CD4-positive, alpha-beta T cell treated with Interleukin-1 beta for 1 hour (primary cell): ENCODE results near the gene MRTFB.

ENCODE experiments used
- DNase-seq, 2 donors: peaks; one replicate each; pipeline ENCODE4 v3.0.0-alpha.2; 2020 to 2022

MRTFB gene

DNA sequence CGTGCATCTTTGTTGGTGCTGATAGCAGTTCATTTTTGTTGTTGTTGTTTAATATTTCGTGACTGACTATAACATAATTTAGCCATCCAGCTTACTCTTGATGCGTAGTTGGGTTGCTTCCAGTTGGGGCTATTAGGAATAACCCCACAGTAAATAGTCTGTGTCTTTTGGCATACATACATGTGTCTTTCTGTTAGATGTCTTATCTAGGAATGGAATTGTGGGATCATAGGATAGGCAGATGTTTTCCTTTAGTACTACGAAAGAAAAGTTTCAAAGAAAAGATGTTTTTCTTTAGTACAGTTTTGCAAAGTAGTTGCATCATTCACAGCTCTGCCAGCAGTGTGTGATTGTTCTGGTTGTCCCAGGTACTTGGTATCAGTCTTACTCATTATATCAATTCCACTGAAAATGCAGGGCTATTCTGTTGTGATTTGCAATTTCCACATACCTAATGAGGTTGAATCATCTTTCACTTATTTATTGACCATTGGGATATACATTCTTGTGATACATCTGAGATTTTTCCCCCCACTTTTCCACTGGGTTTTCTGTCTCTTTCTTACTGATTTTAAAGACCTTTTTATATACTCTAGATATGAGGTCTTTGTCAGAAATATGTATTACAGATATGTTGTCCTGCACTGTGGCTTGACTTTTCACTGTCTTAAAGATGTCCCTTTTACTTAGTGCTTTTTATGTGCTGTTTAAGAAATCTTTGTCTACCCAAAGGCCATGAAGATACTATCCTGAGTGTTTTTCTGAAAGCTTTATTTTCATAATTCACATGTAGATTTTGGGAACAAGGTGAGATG lies 173.3 kb downstream of the MRTFB start:
- DNase-seq = no peak

- DNase-seq = no peak
Measured at GRCh38 chr16:14248791-14249190, 177.7 kb downstream of the MRTFB start.

GRCh38 chr16:14249291-14250032 lies 178.3 kb downstream of the MRTFB start:
- peak; percentile 39 to 58 for DNase-seq

DNA sequence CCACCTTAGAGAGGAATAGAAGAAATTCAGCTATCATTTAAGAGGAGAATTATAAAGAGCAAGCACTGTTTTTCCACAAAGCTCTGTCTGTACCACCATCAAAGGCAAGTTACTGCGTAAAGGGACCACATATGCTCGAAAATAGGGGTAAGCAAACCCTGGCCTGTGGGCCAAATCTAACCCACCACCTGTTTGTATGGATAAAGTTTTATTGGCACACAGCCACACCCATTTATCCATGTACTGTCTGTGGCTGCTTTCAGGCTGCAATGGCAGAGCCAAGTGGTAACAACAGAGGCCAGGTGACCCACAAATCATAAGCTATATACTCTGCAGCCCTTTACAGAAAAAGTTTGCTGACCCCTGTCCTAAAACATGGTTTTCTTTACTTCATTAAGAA lies 180.3 kb downstream of the MRTFB start:
- DNase-seq = no peak

DNA sequence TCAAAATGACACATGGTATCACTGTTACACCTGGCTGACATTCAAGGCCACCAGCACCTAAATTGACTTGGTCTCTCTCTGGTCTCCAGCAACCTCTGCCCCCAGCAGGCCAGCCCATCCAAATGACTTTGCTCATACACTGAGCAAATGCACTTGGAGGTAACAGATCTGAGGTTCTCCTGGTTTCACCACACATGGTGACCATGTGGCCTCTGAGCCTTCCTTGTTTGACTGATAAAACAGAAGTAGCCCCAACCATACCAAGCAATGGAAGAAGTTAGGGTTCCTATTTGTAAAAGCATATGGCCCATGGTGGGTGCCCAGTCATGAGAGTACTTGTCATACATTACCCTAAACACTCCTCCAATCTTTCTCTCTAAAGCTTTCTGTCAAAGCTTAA lies 181.7 kb downstream of the MRTFB start:
- DNase-seq = no peak

DNA sequence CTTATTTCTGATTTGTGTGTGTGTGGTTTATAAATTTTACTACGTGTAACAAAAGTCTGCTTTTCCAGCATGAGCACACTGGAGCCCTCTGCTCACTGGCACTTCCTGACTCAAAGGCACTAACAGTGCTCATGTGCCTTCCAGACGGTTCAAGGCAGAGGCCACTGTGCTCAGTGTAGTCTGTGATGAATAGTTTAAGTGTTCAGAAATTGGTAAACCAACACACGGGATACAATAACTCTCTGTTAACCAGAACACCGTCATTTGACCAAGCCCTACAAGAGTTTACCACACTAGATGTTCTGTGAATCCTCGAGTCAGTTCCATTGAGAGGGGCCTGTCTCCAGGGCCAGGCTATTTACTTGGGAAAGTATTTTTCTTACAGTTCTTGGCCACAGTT lies 191.9 kb downstream of the MRTFB start:
- no peak for DNase-seq

GRCh38 chr16:14263769-14264168 lies 192.7 kb downstream of the MRTFB start:
- no peak for DNase-seq

DNA sequence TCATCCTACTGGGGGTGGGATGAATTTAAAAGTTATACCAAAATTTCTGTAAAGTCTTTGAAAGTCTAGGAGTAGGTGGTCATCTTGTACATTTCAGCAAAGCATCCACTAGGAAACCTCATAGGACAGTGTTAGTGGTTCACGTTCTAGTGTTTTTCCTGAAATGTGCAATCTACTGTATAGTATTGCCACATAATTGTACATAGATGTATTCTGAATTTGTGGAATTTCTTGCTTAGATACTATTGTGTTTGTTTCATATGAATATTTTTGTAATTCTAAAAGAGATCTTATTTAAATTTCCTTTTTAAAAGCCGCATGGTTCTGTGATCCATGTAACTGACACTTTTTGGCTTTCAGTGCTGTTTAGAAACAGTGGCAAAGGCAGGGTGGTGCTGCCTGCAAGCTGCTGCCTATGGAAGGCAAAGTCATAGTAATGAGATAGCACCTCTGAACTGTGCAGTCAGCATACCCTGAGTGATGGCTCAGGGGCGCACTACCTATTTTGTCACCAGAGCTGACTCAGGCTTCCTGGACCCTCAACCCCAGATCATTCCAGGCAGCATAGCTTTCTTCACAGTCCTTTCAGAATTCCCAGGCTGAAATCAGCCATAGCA lies 193.3 kb downstream of the MRTFB start:
- DNase-seq = no peak

- no peak for DNase-seq
Measured at GRCh38 chr16:14268073-14268472, 197.0 kb downstream of the MRTFB start.

GRCh38 chr16:14275934-14276333 lies 204.8 kb downstream of the MRTFB start:
- no peak for DNase-seq

DNA sequence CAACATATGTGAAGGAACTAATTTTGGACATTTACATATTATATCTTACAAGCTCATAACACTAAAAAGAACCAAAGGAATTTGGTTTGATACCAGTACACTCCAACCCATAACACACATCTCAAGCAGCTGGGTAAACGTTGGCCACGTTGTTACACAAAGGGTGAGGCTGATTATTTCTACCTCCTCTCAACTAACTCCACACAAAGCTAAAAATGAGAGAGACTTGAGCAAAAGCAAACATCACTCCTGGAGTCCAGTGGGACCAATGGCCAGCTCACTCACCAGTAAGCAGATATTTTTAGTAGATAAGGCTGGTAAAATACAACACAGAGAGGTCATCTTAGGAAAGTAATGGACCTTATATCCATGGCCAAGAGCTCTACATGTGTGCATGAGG lies 207.6 kb downstream of the MRTFB start:
- DNase-seq = no peak

- no peak for DNase-seq
Measured at GRCh38 chr16:14280541-14280940, 209.4 kb downstream of the MRTFB start.

- no peak for DNase-seq
Measured at GRCh38 chr16:14283786-14284185, 212.7 kb downstream of the MRTFB start.

DNA sequence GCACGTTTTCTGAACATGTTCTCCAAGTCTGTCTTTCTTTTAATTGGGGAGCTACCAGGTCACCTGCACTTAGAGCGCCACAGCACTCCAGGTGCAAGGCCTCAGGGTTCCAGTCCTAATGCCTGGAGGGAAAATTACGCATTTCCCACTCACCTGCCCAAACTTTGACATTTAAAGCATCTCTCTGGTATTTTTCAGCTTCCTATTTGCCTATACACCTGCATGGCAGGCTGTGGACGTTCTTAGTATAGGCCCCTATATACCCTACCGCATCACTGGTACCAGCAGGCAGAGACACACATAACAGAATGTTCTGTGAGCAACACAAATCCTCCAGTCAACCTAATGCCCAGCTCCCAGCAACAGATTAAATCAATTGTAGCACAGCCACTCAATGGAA lies 213.3 kb downstream of the MRTFB start:
- DNase-seq = no peak

GRCh38 chr16:14284930-14285512 lies 213.9 kb downstream of the MRTFB start:
- DNase-seq = no peak

DNA sequence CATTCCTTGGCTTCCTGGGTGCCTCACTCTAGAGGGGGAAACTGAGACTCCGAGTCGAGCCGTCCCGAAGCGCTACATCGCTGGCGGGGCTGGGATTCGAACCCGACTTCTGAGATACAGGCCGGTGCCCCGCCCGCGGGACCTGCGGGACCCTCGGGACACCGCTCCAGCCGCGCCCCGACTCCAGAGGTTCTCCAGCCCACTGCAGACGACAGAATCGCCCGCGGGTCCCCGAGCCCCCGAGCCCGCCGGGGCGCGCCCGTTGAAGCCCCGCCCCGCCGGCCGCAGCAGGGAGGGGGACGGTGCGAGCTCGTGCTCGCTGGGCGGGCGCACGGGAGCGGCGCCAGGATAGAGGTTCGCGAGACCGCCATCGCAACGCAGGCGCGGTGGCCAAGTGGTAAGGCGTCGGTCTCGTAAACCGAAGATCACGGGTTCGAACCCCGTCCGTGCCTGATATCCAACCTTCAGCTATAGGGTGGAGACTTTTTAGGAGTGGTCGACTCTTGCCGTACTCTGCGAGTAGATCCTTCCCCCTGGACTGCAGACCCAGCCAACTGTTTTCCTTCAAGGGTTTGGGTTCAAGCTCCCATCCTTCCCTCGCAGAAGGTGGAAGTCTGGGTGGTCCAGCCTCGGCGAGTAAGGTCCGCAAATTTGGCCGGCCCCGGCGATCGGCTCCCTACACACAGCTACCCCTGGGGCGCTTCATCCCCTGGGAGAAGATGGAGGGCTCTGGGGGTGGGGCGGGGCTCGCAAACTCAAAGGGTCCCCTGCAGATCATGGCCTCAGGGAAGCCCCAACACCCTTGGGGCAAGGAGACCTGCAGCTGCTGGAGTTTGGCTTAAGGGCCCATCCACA lies 214.6 kb downstream of the MRTFB start:
- peak; percentile 95 to 96 for DNase-seq

- peak; percentile 27 to 55 for DNase-seq
Measured at GRCh38 chr16:14286368-14287230, 215.5 kb downstream of the MRTFB start.

DNA sequence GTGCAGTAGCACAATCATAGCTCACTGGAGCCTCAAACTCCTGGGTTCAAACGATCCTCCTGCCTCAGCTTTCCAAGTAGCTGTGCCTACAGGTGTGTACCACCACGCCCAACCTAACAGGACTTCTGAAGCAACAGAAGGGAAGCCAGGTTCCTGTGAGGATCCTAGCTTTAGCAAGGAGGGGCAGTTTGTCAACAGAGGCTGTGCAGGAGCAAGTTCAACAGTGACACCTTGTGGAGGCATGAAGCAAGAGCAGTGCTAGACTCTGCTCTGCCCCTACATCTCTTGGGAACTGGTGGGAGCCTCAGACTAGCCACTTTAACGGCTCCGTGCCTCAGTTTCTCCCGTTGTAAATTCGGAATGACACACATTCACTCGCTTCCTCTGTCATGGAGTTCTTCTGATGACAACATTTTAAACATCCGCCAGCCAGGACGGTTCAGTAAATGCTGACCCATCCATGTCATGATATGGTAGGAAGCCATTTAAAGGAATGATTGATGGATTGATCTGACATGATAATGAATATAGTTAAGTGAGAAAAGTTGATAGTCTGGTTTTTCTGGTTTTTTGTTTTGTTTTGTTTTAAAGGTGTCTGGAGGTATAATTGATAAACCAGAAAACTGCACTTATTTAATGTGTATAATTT lies 218.7 kb downstream of the MRTFB start:
- peak in 1 of 2 donors; percentile 44 for DNase-seq

DNA sequence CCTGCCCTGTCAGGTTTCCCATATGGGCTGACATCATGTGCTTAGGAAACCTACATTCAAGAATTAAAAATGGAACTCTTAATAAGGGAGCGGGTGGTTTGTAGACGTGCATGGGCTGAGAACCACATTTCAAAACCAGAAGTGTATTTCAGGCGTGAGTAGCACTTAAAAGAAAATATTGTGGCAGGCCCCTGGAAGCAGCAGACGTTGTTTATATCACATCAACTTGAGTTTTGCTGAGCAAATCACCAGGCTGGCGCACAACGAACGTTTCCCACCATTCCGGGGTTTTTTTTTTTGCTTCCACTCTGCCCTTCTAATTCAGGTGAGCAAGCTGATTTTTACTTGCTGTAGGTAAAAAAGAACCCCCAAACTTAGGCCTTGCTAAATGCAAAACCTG lies 220.2 kb downstream of the MRTFB start:
- no peak for DNase-seq

- no peak for DNase-seq
Measured at GRCh38 chr16:14292051-14292825, 221.1 kb downstream of the MRTFB start.
